H9 (cell line): ENCODE data around the gene SCAF1. TPM values are rescaled to one million over a fixed set of nuclear protein-coding genes. Genes with fewer than 3 reads are reported as not detected.

Source experiments
- DNase-seq: peaks from one replicate; pipeline ENCODE4 v3.0.0-alpha.2; 2017
- H2AFZ ChIP-seq: one replicate; pipeline ENCODE4 v1.6.1; 2013; ENCODE audit warnings: mild to moderate bottlenecking, low read length, control low read depth, moderate library complexity
- H2AK5ac ChIP-seq: 2 replicates; pipeline ENCODE4 v1.6.1; 2013; ENCODE audit warnings: low read length, control low read depth, mixed read lengths; ENCODE audit not compliant: insufficient read length
- H2BK120ac ChIP-seq: one replicate; pipeline ENCODE4 v1.6.1; 2013; ENCODE audit warnings: low read depth, mild to moderate bottlenecking, low read length, control low read depth, inconsistent platforms; ENCODE audit not compliant: poor library complexity, severe bottlenecking
- H2BK12ac ChIP-seq: 2 replicates; pipeline ENCODE4 v1.6.1; 2013; ENCODE audit warnings: low read length, control low read depth, mixed read lengths, low read depth; ENCODE audit not compliant: insufficient read length
- H2BK15ac ChIP-seq: 2 replicates; pipeline ENCODE4 v1.6.1; 2013; ENCODE audit warnings: low read depth, low read length, control low read depth
- H2BK20ac ChIP-seq: one replicate; pipeline ENCODE4 v1.6.1; 2013; ENCODE audit warnings: low read depth, mild to moderate bottlenecking, low read length, control low read depth, inconsistent platforms; ENCODE audit not compliant: poor library complexity, severe bottlenecking
- H2BK5ac ChIP-seq: 2 replicates; pipeline ENCODE4 v1.6.1; 2013; ENCODE audit warnings: low read length, control low read depth, mixed read lengths; ENCODE audit not compliant: insufficient read length
- H3K14ac ChIP-seq: 2 replicates; pipeline ENCODE4 v1.6.1; 2013; ENCODE audit warnings: low read length, control low read depth; ENCODE audit not compliant: insufficient read depth
- H3K18ac ChIP-seq: 2 replicates; pipeline ENCODE4 v1.6.1; 2013; ENCODE audit warnings: low read depth, mild to moderate bottlenecking, mixed read lengths, low read length, control low read depth; ENCODE audit not compliant: insufficient read length
- H3K23ac ChIP-seq: 2 replicates; pipeline ENCODE4 v1.6.1; 2013; ENCODE audit warnings: low read length, control low read depth, mixed read lengths, low read depth; ENCODE audit not compliant: insufficient read length
- H3K23me2 ChIP-seq: 2 replicates; pipeline ENCODE4 v1.6.1; 2013; ENCODE audit warnings: low read depth, mild to moderate bottlenecking, mixed read lengths, low read length, control low read depth; ENCODE audit not compliant: insufficient read length, poor library complexity, severe bottlenecking
- H3K27ac ChIP-seq: 2 replicates; pipeline ENCODE4 v1.5.1; 2013; ENCODE audit warnings: low read length, control low read depth, mixed read lengths, low read depth; ENCODE audit not compliant: insufficient read length
- H3K27me3 ChIP-seq: 2 replicates; pipeline ENCODE4 v1.6.1; 2013; ENCODE audit warnings: low read length, control low read depth, inconsistent platforms; ENCODE audit not compliant: insufficient read depth
- H3K4ac ChIP-seq: 2 replicates; pipeline ENCODE4 v1.6.1; 2013; ENCODE audit warnings: low read depth, mild to moderate bottlenecking, control low read depth, inconsistent platforms, low read length, moderate library complexity
- H3K4me1 ChIP-seq: 2 replicates; pipeline ENCODE4 v1.6.1; 2013; ENCODE audit warnings: low read length, control low read depth, inconsistent platforms; ENCODE audit not compliant: insufficient read depth
- H3K4me2 ChIP-seq: 2 replicates; pipeline ENCODE4 v1.6.1; 2013; ENCODE audit warnings: low read length, control low read depth, mixed read lengths; ENCODE audit not compliant: insufficient read length, insufficient read depth
- H3K56ac ChIP-seq: 2 replicates; pipeline ENCODE4 v1.6.1; 2013; ENCODE audit warnings: low read depth, mild to moderate bottlenecking, mixed read lengths, low read length, control low read depth; ENCODE audit not compliant: insufficient read length
- H3K79me1 ChIP-seq: 2 replicates; pipeline ENCODE4 v1.6.1; 2013; ENCODE audit warnings: low read depth, mild to moderate bottlenecking, moderate library complexity, low read length, control low read depth, inconsistent platforms; ENCODE audit not compliant: insufficient read depth, poor library complexity, severe bottlenecking
- H3K79me2 ChIP-seq: 2 replicates; pipeline ENCODE4 v1.6.1; 2013; ENCODE audit warnings: low read length, control low read depth, inconsistent platforms; ENCODE audit not compliant: insufficient read depth
- H3K9ac ChIP-seq: 2 replicates; pipeline ENCODE4 v1.6.1; 2013; ENCODE audit warnings: low read length, control low read depth, mixed read lengths; ENCODE audit not compliant: insufficient read length; ENCODE audit errors: extremely low read depth
- H3K9me3 ChIP-seq: one replicate; pipeline ENCODE4 v1.6.1; 2013; ENCODE audit warnings: low read depth, low read length, inconsistent platforms; ENCODE audit not compliant: control insufficient read depth
- H3T11ph ChIP-seq: one replicate; pipeline ENCODE4 v1.6.1; 2013; ENCODE audit warnings: mild to moderate bottlenecking, low read length, control low read depth, inconsistent platforms
- H4K20me1 ChIP-seq: one replicate; pipeline ENCODE4 v1.6.1; 2013; ENCODE audit not compliant: control insufficient read depth, insufficient read length, insufficient read depth
- H4K5ac ChIP-seq: 2 replicates; pipeline ENCODE4 v1.6.1; 2013; ENCODE audit warnings: low read depth, mild to moderate bottlenecking, mixed read lengths, low read length, control low read depth; ENCODE audit not compliant: insufficient read length
- H4K8ac ChIP-seq: replicated peaks from 2 replicates; pipeline ENCODE4 v1.6.1; 2013; ENCODE audit warnings: low read length, control low read depth, mixed read lengths, low read depth; ENCODE audit not compliant: insufficient read length
- H4K91ac ChIP-seq: 2 replicates; pipeline ENCODE4 v1.6.1; 2013; ENCODE audit warnings: low read depth, mild to moderate bottlenecking, moderate library complexity, mixed read lengths, low read length, control low read depth; ENCODE audit not compliant: insufficient read length
- H3K27ac Mint-ChIP-seq, 3 experiments: 2 replicates in 2 of 3; 3 replicates in 1 of 3; pipeline ENCODE4 v1.8.0; 2020 to 2021; ENCODE audit warnings: mixed read lengths in 3 of 3, mild to moderate bottlenecking in 1 of 3, moderate library complexity in 1 of 3
- H3K27me3 Mint-ChIP-seq: 2 replicates; pipeline ENCODE4 v1.8.0; 2021; ENCODE audit warnings: low read depth, mild to moderate bottlenecking, moderate library complexity, mixed read lengths
- H3K36me3 Mint-ChIP-seq, 3 experiments: 2 replicates in 2 of 3; 3 replicates in 1 of 3; pipeline ENCODE4 v1.8.0; 2020 to 2021; ENCODE audit warnings: low read depth in 3 of 3, mixed read lengths in 3 of 3; ENCODE audit not compliant: insufficient read depth in 1 of 3
- H3K4me1 Mint-ChIP-seq, 2 experiments: 2 replicates each; pipeline ENCODE4 v1.8.0; 2020; ENCODE audit warnings: mixed read lengths in 2 of 2
- H3K4me3 Mint-ChIP-seq, 2 experiments: 2 replicates in 1 of 2; 3 replicates in 1 of 2; pipeline ENCODE4 v1.8.0; 2020 to 2021; ENCODE audit warnings: mild to moderate bottlenecking in 2 of 2, mixed read lengths in 2 of 2, moderate library complexity in 1 of 2
- H3K9me3 Mint-ChIP-seq, 2 experiments: 2 replicates in 1 of 2; 3 replicates in 1 of 2; pipeline ENCODE4 v1.8.0; 2020; ENCODE audit warnings: mild to moderate bottlenecking in 2 of 2, mixed read lengths in 2 of 2, moderate library complexity in 1 of 2
- WGBS: extraction: QIAGEN DNeasy Blood & Tissue Kit; methylation state at CpG from one replicate; pipeline ENCODE4 v1.1.7; 2013; ENCODE audit warnings: missing lambda C conversion rate, low lambda C conversion rate, mixed read lengths; ENCODE audit not compliant: insufficient read length; ENCODE audit errors: extremely low coverage; 5-methylcytosine and 5-hydroxymethylcytosine counted together
- total RNA-seq: library from RNA; stranded (reverse); gene quantifications from 2 replicates; pipeline ENCODE4 v1.2.1, GENCODE V29; 2021
- TF ChIP-seq, protein P1 (sequence below): fragments of 200-600 bp; sonication (generic); conservative IDR thresholded peaks from 3 replicates; pipeline ENCODE4 v1.8.0; 2021; ENCODE audit warnings: antibody characterized with exemption, mild to moderate bottlenecking

The SCAF1 gene
- total RNA-seq, 1 experiment from 2014 or later = 85.3 TPM

DNA sequence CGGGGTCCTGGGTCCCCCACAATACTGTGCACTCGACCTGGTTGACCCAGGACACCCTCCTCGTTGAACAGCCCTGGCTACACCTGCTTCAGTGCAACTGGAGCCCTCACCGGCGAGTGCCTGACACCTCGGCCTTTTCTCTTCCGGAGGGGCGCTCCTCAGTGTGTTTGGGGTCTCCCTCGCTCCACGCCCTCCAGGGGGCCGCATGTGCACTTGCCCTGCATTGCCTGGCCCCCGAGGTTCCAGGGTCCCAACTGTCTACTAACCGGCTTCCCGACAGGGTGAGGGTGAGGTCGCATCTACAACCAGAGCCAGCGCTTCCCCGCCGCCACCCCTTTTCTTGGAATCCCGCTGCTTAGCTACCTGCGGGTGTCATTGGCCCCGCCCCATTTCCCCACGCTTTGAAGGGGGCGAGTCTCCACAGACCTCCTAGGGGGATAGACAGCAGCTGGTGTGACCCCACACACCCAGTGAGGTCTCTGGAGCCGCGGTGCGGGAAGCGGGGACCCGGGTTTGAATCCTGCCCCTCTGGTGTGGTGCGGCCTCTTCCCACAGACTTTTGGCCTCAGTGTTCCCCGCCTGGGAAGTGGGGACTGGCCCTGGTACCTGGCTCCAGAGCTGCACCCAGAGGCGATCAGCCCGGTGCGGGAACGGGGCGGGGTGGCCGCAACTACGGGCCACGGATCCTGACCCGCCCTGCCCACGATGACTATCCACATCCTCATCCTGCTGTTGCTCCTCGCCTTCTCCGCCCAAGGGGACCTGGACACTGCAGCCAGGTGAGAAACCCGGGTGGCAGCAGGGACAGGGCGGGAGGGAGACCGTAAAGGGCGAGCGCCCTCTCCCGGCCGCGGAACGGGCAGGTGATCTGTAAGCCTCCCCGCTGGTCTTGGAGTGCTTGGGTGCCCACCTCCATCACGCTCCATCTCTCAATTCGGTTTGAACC, 47.4 kb downstream of the SCAF1 start, which contains the start of gene ADM5:
Gene ADM5 (plus strand): TSS at position 462 of the 946 bp plus-strand sequence. CDS start 244 bp downstream, at position 706.
- Histone ChIP-seq H2BK12ac (no peak within 1 kb of the TSS), H4K91ac (no peak within 1 kb of the TSS), H3K56ac (no peak within 1 kb of the TSS), H3K9me3 (no peaks in the 10 kb centered on the region), H3K23me2 (peaks cover 19% of the 10 kb centered on the region), H3K14ac (peak within 1 kb of the TSS; percentile 56), H4K5ac (no peak within 1 kb of the TSS), H2AK5ac (no peak within 1 kb of the TSS), H2BK5ac (no peak within 1 kb of the TSS), H3K79me2 (no peaks in the 10 kb centered on the region), H4K8ac (no peak within 1 kb of the TSS), H2AFZ (no peak within 1 kb of the TSS), H3K9ac (peak within 1 kb of the TSS; percentile 83), H2BK120ac (no peak within 1 kb of the TSS), H3K79me1 (no peaks in the 10 kb centered on the region), H3K27me3 (no peaks in the 10 kb centered on the region), H2BK15ac (no peak within 1 kb of the TSS), H4K20me1 (no peaks in the 10 kb centered on the region), H3K4me1 (peaks cover 10% of the 10 kb centered on the region; the same call in 1 of the 2 replicates), H3K18ac (no peak within 1 kb of the TSS), H3K4ac (no peak within 1 kb of the TSS), H3T11ph (no peak within 1 kb of the TSS), H3K4me2 (peak within 1 kb of the TSS; percentile 98), H3K23ac (no peak within 1 kb of the TSS), H3K27ac (no peak within 1 kb of the TSS), H2BK20ac (no peak within 1 kb of the TSS)
- H3K4me1 Mint-ChIP-seq = peaks cover 26 to 52% of the 10 kb centered on the region in 2 experiments
- no peaks in the 10 kb centered on the region; the same call in 1 of the 2 replicates for H3K27me3 Mint-ChIP-seq
- WGBS = no CpG with 5 or more reads among the region's 54 CpGs
- H3K9me3 Mint-ChIP-seq = peaks cover 0 to 3% of the 10 kb centered on the region in 2 experiments; a peak in 2 of 5 replicates
- DNase-seq = peak; percentile 82
- H3K27ac Mint-ChIP-seq = peak within 1 kb of the TSS; percentile 92 to 97 (median 97)
- peak within 1 kb of the TSS; percentile 83 to 98 for H3K4me3 Mint-ChIP-seq
- TF ChIP-seq, protein P1, sequence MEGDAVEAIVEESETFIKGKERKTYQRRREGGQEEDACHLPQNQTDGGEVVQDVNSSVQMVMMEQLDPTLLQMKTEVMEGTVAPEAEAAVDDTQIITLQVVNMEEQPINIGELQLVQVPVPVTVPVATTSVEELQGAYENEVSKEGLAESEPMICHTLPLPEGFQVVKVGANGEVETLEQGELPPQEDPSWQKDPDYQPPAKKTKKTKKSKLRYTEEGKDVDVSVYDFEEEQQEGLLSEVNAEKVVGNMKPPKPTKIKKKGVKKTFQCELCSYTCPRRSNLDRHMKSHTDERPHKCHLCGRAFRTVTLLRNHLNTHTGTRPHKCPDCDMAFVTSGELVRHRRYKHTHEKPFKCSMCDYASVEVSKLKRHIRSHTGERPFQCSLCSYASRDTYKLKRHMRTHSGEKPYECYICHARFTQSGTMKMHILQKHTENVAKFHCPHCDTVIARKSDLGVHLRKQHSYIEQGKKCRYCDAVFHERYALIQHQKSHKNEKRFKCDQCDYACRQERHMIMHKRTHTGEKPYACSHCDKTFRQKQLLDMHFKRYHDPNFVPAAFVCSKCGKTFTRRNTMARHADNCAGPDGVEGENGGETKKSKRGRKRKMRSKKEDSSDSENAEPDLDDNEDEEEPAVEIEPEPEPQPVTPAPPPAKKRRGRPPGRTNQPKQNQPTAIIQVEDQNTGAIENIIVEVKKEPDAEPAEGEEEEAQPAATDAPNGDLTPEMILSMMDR = peak; percentile 75
- H3K36me3 Mint-ChIP-seq = peaks cover 26 to 55% (median 47%) of the 10 kb centered on the region in 3 experiments
